Body of pancreas (tissue), 4 donors: ENCODE measurements around the gene RANBP17.

Experiments
- CTCF ChIP-seq, 7 experiments: fragments of 450-650 bp in 4 of 7; fragments of 200-600 bp in 3 of 7; sonication (generic) in 3 of 7; IDR thresholded peaks; one replicate each; pipeline ENCODE4 v1.5.1; 2016 to 2019; ENCODE audit warnings: antibody characterized with exemption in 7 of 7
- POLR2A ChIP-seq, 3 donors: fragments of 450-650 bp; IDR thresholded peaks; one replicate each; pipeline ENCODE4 v1.6.1; 2016; ENCODE audit warnings: antibody characterized with exemption in 3 of 3, mild to moderate bottlenecking in 2 of 3

GRCh38 chr5:171340042-171340441 lies 478.2 kb downstream of the RANBP17 start:
- TF ChIP-seq CTCF (IDR thresholded peaks at IDR 0.05) (no peak), POLR2A (IDR thresholded peaks at IDR 0.05) (no peak)
